HepG2 (cell line): ENCODE data around the gene ZNF582. TPM values are rescaled to one million over a fixed set of nuclear protein-coding genes. Genes with fewer than 3 reads are reported as not detected.

Experiments
- ATF7-NPFF ChIP-seq: sonication (generic); formaldehyde crosslinking; IDR thresholded peaks from 2 replicates; pipeline ENCODE4 v1.8.1; 2023; ENCODE audit warnings: mild to moderate bottlenecking, low read depth, missing genetic modification reagents, moderate library complexity
- ATM ChIP-seq: fragments of 450-650 bp; IDR thresholded peaks from 2 replicates; pipeline ENCODE4 v1.7.1; 2017; ENCODE audit warnings: mild to moderate bottlenecking, borderline replicate concordance
- HDAC6 ChIP-seq: fragments of 200-600 bp; sonication (generic); IDR thresholded peaks from 2 replicates; pipeline ENCODE4 v1.7.0; 2017; ENCODE audit warnings: mild to moderate bottlenecking, antibody characterized with exemption, low read length, low read depth
- HOXD1 ChIP-seq: sonication (generic); formaldehyde crosslinking; IDR thresholded peaks from 2 replicates; pipeline ENCODE4 v1.5.0; 2020; ENCODE audit warnings: missing genetic modification reagents
- NFKB2 ChIP-seq: sonication (generic); formaldehyde crosslinking; IDR thresholded peaks from 2 replicates; pipeline ENCODE4 v1.4.0; 2020; ENCODE audit warnings: missing genetic modification reagents, borderline replicate concordance
- NR2C2 ChIP-seq: sonication (generic); formaldehyde crosslinking; IDR thresholded peaks from 2 replicates; pipeline ENCODE4 v1.4.0; 2020; ENCODE audit warnings: missing genetic modification reagents, mild to moderate bottlenecking, moderate library complexity, borderline replicate concordance
- PCBP1 ChIP-seq: fragments of 200-400 bp; formaldehyde crosslinking; IDR thresholded peaks from 2 replicates; pipeline ENCODE4 v1.6.1; 2017; ENCODE audit warnings: mild to moderate bottlenecking, low read depth, low read length, borderline replicate concordance
- RFXANK ChIP-seq: IDR thresholded peaks from 2 replicates; pipeline ENCODE4 v1.6.1; 2016
- RXRB ChIP-seq: IDR thresholded peaks from 2 replicates; pipeline ENCODE4 v1.6.1; 2016; ENCODE audit warnings: borderline replicate concordance, missing genetic modification reagents, missing compliant biosample characterization
- THAP11 ChIP-seq: IDR thresholded peaks from 2 replicates; pipeline ENCODE4 v1.6.1; 2016; ENCODE audit warnings: missing biosample characterization, missing genetic modification reagents
- ZKSCAN1 ChIP-seq: fragments of 150-350 bp; IDR thresholded peaks from 2 replicates; pipeline ENCODE4 v1.6.1; 2014; ENCODE audit warnings: low read length
- ZNF597 ChIP-seq: sonication (generic); formaldehyde crosslinking; IDR thresholded peaks from 2 replicates; pipeline ENCODE4 v1.5.0; 2020; ENCODE audit warnings: missing genetic modification reagents
- ZNF800 ChIP-seq: sonication (generic); formaldehyde crosslinking; IDR thresholded peaks from 2 replicates; pipeline ENCODE4 v1.4.0; 2020; ENCODE audit warnings: missing genetic modification reagents
- polyA plus RNA-seq, 8 experiments: library from polyadenylated mRNA; depleted of rRNA in 3 of 8; stranded (reverse) in 7 of 8; unstranded in 1 of 8; fragments of >200 nt; fragmentation: Illumina TruSeq in 4 of 8; extraction: Trizol in 4 of 8; gene quantifications; 2 replicates each; pipeline versions ENCODE4 v1.2.1 to v1.2.3, GENCODE V29; 2011 to 2016; ENCODE audit warnings: low read depth in 4 of 8, missing spikeins in 1 of 8, mixed read lengths in 1 of 8; ENCODE audit not compliant: insufficient read depth in 1 of 8
- total RNA-seq, 5 experiments: library from RNA; depleted of rRNA; stranded (reverse); fragments of >200 nt; fragmentation: Illumina TruSeq; extraction: Trizol; gene quantifications; 2 replicates each; pipeline ENCODE4 v1.2.3, GENCODE V29; 2016; ENCODE audit warnings: low read depth in 1 of 5
- TF ChIP-seq, protein P1 (sequence below): sonication (generic); formaldehyde crosslinking; IDR thresholded peaks from 2 replicates; pipeline ENCODE4 v1.5.0; 2020; ENCODE audit warnings: mild to moderate bottlenecking, low read depth, missing genetic modification reagents, borderline replicate concordance
- TF ChIP-seq, protein P2 (sequence below): sonication (generic); formaldehyde crosslinking; IDR thresholded peaks from 2 replicates; pipeline ENCODE4 v1.4.0; 2020; ENCODE audit warnings: mild to moderate bottlenecking, missing genetic modification reagents, borderline replicate concordance
- TF ChIP-seq, protein P3 (sequence below): sonication (generic); formaldehyde crosslinking; IDR thresholded peaks from 2 replicates; pipeline ENCODE4 v1.5.1; 2020; ENCODE audit warnings: mild to moderate bottlenecking, missing genetic modification reagents, moderate library complexity

The ZNF582 gene
- total and polyA plus RNA-seq, 2 of the 13 experiments (the other 11 are each of a cell fraction or from before 2014, with no cell fraction given), result 0.83 to 1.6 TPM

- TF ChIP-seq, protein P1, sequence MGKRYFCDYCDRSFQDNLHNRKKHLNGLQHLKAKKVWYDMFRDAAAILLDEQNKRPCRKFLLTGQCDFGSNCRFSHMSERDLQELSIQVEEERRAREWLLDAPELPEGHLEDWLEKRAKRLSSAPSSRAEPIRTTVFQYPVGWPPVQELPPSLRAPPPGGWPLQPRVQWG (CRISPR knock-in tag), result no peak
- TF ChIP-seq ZKSCAN1 (no peak), ATF7-NPFF (no peak), NR2C2 (peak; percentile 27), PCBP1 (no peak), ZNF597 (CRISPR knock-in tag) (no peak), HOXD1 (CRISPR knock-in tag) (no peak), ATM (no peak), RFXANK (no peak; the same call in 1 of the 2 replicates), ZNF800 (0 out of 2 replicates have a peak, but pooled peaks have one; percentile 49), THAP11 (CRISPR knock-in tag) (peak; percentile 83), HDAC6 (no peak), NFKB2 (peak; percentile 83; the same call in 1 of the 2 replicates), RXRB (CRISPR knock-in tag) (0 out of 2 replicates have a peak, but pooled peaks have one; percentile 8)
- TF ChIP-seq, protein P2, sequence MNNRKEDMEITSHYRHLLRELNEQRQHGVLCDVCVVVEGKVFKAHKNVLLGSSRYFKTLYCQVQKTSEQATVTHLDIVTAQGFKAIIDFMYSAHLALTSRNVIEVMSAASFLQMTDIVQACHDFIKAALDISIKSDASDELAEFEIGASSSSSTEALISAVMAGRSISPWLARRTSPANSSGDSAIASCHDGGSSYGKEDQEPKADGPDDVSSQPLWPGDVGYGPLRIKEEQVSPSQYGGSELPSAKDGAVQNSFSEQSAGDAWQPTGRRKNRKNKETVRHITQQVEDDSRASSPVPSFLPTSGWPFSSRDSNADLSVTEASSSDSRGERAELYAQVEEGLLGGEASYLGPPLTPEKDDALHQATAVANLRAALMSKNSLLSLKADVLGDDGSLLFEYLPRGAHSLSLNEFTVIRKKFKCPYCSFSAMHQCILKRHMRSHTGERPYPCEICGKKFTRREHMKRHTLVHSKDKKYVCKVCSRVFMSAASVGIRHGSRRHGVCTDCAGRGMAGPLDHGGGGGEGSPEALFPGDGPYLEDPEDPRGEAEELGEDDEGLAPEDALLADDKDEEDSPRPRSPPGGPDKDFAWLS (CRISPR knock-in tag), result no peak
- TF ChIP-seq, protein P3, sequence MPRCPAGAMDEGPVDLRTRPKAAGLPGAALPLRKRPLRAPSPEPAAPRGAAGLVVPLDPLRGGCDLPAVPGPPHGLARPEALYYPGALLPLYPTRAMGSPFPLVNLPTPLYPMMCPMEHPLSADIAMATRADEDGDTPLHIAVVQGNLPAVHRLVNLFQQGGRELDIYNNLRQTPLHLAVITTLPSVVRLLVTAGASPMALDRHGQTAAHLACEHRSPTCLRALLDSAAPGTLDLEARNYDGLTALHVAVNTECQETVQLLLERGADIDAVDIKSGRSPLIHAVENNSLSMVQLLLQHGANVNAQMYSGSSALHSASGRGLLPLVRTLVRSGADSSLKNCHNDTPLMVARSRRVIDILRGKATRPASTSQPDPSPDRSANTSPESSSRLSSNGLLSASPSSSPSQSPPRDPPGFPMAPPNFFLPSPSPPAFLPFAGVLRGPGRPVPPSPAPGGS (CRISPR knock-in tag), result peak; percentile 89
Observed at GRCh38 chr19:56367829-56368711, 25.3 kb downstream of the ZNF582 start (continued).
